A204.1 (cell line): ENCODE data around the gene UBXN2A.
"Not testable (repeated sequence)": the region's sequence is repeated elsewhere in the genome, so short reads cannot be mapped to it uniquely, and the experiment has no call there.

Experiments
- FAIRE-seq: peaks from 2 replicates; lab custom pipeline; 2012; peaks lifted over from hg19 to GRCh38; lab: Jason Lieb, UNC

Gene UBXN2A

GRCh38 chr2:23941644-23942043, 1.4 kb downstream of the UBXN2A start:
- FAIRE-seq: no peak

DNA sequence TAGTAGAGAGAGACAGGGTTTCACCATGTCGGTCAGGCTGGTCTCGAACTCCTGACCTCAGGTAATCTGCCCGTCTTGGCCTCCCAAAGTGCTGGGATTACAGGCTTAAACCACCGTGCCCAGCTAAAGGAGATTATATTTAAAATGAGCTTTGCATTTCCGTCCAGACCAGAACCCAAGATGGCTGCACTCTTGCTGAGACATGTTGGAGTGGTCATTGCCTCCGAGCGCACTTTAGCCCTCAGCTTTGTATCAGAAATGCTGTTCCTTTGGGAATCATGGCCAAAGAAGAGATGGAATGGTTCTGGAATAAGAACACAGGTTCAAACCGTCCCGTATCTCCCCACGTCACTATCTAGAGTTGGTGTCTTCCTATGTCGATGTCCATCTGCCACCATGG, 3.4 kb downstream of the UBXN2A start:
- FAIRE-seq: no peak

DNA sequence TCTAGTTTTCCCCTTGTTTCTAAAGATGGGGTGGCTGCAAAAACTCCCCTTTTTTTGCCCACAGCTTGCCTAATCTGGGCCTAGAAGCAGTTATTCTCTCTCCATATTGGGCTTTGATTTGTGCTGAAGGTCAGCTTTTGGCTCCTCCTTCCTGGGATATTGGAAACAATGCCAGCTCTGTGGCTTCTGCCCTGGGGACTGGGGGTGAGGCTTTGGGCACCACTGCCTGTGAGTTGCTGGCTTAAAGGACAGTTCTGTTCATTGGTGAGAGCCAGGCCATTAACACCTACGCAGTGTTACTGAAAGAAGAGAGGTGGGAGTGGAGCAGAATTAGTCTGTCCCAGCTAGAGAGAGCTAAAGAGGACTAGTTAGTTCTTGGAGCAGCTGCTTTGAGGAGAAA, 4.3 kb downstream of the UBXN2A start:
- no peak for FAIRE-seq

DNA sequence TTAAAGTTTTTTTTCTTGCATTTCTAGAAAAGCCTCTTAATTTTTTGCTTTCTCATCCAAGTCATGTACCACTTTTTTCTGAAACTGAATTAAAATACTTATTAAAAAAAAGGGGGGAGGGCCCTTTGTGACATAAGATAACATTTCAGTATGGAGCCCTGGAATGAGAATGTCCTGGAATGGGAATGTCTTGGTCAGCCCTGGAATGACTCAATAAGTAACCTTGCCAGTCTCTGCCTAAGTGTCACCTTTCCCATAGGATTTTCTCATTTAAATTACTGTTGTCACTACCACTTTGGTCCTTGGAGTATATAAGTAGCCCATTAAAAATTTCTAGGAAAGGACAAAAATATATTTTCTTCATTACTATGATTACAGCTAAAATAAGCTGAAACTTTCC, 4.7 kb downstream of the UBXN2A start:
- FAIRE-seq: no peak

DNA sequence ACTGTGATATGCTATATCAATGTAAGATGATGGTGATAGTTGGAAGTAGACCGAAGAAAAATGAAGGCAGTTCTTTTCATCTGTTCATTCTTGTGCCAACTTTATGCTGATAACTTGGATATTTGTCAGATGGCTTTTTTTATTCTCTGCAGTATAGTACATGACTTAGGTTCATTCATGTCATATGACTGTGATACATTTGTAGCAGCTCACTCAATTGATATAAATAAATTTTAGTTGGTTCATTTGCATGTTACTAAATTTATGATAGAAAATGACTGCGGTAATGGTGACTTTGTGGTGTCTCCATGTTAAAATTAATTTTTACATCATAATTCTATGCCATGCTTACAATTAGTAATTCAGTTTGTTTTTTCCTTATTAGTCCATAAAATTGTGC, 7.1 kb downstream of the UBXN2A start:
- no peak for FAIRE-seq

- not testable (repeated sequence) for FAIRE-seq
Observed at GRCh38 chr2:23952558-23952957, 12.3 kb downstream of the UBXN2A start.

- FAIRE-seq: no peak
Observed at GRCh38 chr2:23953625-23954024, 13.4 kb downstream of the UBXN2A start.

- FAIRE-seq: no peak
Observed at GRCh38 chr2:23954325-23955014, 14.2 kb downstream of the UBXN2A start.

- no peak for FAIRE-seq
Observed at GRCh38 chr2:23967846-23968245, 27.6 kb downstream of the UBXN2A start.

DNA sequence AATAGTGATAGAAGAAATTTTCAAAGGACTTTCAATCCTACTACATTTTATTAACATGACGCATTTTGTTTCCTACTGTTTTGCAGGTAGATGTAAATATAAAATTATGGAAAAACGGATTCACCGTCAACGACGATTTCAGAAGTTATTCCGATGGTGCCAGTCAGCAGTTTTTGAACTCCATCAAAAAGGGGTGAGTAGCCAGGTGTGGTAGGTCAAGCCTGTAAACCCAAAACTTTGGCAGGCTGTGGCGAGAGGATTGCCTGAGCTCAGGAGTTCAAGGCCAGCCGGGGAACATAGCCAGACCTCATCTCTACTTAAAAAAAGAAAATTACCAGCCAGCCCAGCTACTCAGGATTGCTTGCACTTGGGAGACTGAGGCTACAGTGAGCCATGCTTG, 36.6 kb downstream of the UBXN2A start:
- no peak for FAIRE-seq

GRCh38 chr2:23988371-23988770, 48.1 kb downstream of the UBXN2A start:
- no peak for FAIRE-seq

- no peak for FAIRE-seq
Observed at GRCh38 chr2:23992931-23993330, 52.7 kb downstream of the UBXN2A start.

- FAIRE-seq: no peak
Observed at GRCh38 chr2:23993736-23994269, 53.5 kb downstream of the UBXN2A start.

DNA sequence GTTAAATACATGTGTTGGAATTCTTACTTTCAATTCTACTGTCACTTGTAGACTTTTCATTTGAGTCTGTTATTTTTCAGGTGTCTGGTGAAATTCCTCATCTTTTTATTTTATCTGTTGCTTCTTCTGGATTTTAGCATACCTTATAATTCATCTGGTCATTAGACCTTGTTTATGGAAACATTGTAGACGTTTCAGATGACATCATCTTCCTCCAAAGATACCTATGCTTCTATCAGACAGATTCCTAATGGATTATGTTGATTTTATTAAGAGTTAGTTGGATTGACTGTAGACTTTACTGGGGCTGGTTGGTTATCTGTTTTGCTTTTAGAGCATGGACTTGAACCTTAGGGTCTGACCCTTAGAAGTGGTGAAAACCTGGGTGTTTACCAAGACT, 54.3 kb downstream of the UBXN2A start:
- no peak for FAIRE-seq

GRCh38 chr2:24007693-24008092, 67.4 kb downstream of the UBXN2A start:
- FAIRE-seq: no peak

- no peak for FAIRE-seq
Observed at GRCh38 chr2:24008672-24009366, 68.6 kb downstream of the UBXN2A start.

DNA sequence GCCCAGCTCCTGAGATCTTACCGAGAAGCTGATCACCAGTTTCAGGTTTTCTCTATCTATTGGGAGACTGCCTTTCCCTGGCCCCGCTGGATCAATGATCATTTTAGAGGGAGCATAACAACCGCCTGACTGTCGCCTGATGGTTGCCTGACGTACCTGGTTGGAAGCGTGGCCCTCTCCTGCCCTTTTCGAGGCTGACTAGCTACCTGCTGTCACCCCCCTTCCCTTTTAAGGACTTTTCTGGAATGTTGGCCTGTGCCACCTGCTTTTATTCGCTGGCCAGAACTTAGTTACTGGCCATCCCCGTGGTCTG, 69.1 kb downstream of the UBXN2A start:
- FAIRE-seq: no peak

GRCh38 chr2:24009680-24010476, 69.6 kb downstream of the UBXN2A start, which contains the start of gene MFSD2B:
TSS of gene MFSD2B (plus strand) at chr2:24010085. CDS start at chr2:24010097, 12 bp downstream.
- no peak for FAIRE-seq

- FAIRE-seq: no peak
Observed at GRCh38 chr2:24010477-24011249, 70.4 kb downstream of the UBXN2A start.

DNA sequence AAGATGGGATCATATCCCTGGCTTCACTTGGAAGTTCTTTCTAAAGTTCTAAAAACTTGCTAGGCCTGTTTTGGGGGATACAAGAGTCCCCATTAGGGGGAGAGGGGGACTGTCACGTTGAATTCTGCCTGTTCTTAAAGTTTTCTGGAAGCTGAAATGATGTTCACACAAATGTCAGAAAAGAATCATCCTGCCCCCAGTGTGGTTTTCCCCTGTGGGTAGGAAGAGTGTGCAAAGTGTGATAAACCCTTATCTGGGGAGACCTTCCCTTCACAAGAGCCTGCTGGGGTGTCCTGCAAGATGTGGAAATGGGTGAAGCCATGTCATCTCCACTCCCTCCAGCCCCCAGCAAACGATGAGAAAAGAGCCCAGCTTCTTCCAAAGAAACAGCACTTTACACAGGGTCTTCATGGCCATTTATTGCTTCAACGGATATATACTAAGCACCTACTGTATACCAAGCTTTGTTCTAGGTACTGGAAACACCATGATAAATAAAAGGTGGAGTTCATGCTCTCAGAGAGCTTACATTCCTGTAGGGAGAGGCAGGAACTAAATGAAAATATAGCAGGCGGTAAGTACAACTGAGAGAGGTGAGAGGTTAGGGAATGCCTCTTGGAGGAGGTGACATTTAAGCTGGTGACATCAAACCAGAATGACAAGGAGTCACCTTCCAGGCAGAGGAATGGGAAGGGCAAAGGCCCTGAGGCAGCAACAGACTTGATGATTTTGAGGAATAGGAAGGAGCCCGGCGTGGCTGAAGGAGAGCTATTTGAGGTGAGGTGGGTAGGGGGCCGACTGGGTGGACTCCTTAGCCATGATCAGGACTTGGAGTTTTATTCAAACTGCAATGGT, 71.2 kb downstream of the UBXN2A start:
- FAIRE-seq: no peak

DNA sequence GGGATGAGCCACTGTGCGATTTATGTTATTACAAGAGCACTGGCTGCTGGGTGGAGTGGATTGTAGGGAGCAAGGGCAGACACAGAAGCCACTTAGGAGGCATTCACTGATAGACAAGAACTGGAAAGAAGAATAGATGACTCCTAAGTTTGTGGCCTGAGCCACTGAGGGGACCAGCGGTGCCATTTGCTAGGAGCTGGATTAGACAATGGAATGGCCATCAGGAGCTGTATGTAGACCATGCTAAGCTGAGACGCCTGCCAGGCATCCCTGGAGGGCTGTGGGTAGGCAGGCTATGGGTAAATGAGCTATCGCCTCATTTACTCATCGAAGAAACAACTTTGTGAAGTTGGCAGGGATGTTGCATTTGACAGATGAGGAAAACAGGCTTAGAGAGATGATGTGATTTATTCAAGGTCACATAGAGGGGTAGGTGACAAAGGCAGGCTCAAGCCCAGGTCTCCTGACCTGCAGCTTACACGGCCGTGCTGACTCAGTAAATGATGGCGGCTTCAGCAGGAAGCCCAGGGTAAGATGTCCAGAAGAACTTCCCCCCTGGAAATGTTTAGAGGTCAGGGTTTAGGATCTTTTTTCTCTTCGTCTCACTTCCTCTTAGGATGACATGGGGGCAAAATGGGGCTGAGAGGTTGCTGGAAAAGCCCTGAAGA, 72.4 kb downstream of the UBXN2A start:
- FAIRE-seq: no peak
